Dedifferentiated amniotic fluid mesenchymal stem cell (primary cell): ENCODE data around the gene PRRC2A.

Source experiments
- DNase-seq: peaks from one replicate; pipeline ENCODE4 v3.0.0-alpha.2; 2016; ENCODE audit errors: extremely low spot score

The PRRC2A gene

GRCh38 chr6:31624070-31624469 lies 3.6 kb downstream of the PRRC2A start:
- DNase-seq = no peak

DNA sequence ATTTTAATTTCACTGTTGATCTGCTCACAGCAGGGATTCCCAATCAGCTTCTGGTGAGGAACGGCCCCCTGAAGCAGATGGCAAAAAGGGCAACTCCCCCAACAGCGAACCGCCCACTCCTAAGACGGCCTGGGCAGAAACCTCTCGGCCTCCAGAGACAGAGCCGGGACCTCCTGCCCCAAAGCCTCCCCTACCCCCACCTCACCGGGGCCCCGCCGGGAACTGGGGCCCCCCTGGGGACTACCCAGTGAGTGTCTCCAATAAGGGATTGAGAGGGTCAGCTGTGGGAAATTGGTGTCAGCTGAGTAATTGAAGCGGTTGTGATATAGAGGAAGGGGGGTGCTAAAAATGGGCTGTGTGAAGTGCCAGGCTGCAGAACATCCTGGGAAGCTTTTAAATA lies 6.4 kb downstream of the PRRC2A start:
- DNase-seq = no peak

DNA sequence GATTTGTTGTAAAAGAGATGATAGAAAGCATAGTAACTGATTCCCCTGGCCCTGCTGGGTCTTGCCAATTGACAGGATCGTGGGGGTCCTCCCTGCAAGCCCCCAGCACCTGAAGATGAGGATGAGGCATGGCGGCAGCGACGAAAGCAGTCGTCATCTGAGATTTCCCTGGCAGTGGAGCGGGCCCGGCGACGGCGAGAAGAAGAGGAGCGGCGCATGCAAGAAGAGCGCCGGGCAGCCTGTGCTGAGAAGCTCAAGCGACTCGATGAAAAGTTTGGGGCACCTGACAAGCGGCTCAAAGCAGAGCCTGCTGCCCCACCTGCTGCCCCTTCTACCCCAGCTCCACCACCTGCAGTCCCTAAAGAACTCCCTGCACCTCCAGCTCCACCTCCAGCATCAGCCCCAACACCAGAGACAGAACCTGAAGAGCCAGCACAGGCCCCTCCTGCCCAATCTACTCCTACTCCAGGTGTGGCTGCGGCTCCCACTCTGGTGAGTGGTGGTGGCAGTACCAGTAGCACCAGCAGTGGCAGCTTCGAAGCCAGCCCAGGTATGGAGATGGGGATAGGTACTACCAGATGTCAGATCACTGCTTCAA lies 7.3 kb downstream of the PRRC2A start:
- no peak for DNase-seq

- no peak for DNase-seq
Measured at GRCh38 chr6:31629014-31629413, 8.5 kb downstream of the PRRC2A start.

GRCh38 chr6:31630177-31630934 lies 9.8 kb downstream of the PRRC2A start:
- no peak for DNase-seq

GRCh38 chr6:31631209-31631608 lies 10.7 kb downstream of the PRRC2A start:
- no peak for DNase-seq

GRCh38 chr6:31631681-31632278 lies 11.3 kb downstream of the PRRC2A start:
- DNase-seq = no peak

DNA sequence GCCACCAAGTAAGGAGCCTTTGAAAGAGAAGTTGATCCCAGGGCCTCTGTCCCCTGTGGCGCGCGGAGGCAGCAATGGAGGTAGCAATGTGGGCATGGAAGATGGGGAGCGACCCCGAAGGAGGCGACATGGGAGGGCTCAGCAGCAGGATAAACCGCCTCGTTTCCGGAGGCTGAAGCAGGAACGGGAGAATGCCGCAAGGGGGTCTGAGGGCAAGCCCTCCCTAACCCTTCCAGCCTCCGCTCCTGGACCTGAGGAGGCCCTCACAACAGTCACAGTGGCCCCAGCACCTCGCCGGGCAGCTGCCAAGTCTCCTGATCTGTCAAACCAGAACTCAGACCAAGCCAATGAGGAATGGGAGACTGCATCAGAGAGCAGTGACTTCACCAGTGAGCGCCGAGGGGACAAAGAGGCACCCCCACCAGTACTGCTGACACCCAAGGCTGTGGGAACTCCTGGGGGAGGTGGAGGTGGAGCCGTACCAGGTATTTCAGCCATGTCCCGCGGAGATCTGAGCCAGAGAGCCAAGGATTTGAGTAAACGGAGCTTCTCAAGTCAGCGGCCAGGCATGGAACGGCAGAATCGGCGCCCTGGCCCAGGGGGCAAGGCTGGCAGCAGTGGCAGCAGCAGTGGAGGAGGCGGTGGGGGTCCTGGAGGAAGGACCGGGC lies 11.9 kb downstream of the PRRC2A start:
- no peak for DNase-seq

DNA sequence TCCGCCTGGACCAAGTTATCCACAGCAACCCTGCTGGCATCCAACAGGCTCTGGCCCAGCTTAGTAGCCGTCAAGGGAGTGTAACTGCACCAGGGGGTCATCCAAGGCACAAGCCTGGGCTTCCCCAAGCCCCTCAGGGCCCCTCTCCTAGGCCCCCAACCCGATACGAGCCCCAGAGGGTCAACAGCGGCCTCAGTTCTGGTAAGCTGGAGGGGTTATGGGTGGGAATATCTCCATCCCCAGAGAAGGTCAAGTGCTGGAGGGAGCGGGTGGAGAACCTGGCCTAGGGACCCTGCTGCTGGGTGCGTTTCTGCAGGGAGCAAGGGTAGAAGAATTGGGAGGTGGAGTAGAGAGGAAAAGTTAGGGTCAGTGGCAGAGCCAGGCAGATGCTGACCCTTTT lies 12.9 kb downstream of the PRRC2A start:
- DNase-seq = no peak

DNA sequence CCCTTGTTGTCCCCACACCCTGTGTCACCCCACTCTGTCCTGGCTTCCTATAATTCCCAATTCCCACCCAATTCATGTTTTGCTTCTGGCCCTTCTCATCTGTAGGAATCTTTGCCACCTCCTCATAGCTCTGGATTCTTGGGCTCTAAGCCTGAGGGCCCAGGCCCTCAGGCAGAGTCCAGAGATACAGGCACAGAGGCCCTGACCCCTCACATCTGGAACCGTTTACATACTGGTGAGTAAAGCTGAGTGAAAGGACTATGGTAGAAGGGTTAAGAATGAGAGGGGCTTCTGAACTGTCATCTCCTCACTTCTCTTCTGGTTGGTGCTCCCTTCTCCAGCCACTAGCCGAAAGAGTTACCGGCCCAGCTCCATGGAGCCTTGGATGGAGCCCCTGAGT lies 13.6 kb downstream of the PRRC2A start:
- DNase-seq = no peak

GRCh38 chr6:31634969-31635575 lies 14.6 kb downstream of the PRRC2A start:
- no peak for DNase-seq

DNA sequence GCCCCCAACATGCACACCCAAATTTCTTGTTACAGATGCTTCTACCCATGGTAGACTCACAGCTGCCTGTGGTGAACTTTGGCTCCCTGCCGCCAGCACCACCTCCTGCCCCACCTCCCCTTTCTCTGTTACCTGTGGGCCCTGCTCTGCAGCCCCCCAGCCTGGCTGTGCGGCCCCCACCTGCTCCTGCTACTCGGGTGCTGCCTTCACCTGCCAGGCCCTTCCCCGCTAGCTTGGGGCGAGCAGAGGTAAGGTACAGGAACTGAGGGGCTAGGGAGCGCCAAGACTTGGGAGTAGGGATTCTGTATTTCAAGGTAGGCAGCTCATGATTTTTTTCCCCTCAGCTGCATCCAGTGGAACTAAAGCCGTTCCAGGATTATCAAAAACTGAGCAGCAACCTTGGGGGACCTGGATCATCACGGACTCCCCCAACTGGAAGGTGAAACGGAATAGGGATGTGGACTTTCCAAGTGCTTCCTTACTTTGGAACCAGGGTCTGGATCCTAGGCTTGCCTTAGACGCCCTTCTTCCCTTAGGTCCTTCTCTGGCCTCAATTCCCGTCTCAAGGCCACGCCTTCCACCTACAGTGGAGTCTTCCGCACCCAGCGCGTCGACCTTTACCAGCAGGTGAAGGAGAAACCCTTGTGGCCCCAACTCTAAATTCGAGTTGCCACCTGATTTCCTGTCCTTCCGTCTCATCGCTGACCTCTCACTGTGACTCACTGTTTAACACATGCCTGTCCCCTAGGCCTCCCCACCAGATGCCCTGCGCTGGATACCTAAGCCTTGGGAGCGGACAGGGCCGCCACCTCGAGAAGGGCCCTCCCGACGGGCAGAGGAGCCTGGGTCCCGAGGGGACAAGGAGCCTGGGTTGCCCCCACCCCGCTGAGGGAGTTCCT lies 16.4 kb downstream of the PRRC2A start:
- DNase-seq = no peak

DNA sequence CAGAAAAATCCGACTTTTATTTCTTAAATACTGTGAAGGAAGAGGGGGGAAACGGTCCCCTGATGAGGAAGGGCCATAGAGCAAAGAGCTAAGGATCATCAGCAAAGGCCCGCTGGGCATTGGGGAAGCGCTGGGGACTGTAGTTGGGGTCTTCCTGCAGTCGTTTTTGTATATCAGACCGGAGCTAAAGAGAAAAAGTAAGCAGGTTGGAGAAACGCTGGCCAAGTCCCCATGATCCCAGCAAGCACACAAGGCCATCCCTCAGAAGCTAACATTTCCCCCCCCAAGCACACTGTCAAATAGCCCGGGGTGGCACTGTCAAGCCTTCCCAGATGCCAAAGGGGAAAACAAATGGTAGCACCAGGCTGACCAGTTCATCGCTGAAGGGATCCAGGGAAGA lies 18.5 kb downstream of the PRRC2A start:
- no peak for DNase-seq

GRCh38 chr6:31639449-31639861 lies 18.9 kb downstream of the PRRC2A start:
- DNase-seq = no peak

GRCh38 chr6:31640612-31641011 lies 20.1 kb downstream of the PRRC2A start:
- no peak for DNase-seq

- DNase-seq = no peak
Measured at GRCh38 chr6:31641370-31641769, 20.9 kb downstream of the PRRC2A start.

GRCh38 chr6:31642798-31643570 lies 22.5 kb downstream of the PRRC2A start:
- no peak for DNase-seq

DNA sequence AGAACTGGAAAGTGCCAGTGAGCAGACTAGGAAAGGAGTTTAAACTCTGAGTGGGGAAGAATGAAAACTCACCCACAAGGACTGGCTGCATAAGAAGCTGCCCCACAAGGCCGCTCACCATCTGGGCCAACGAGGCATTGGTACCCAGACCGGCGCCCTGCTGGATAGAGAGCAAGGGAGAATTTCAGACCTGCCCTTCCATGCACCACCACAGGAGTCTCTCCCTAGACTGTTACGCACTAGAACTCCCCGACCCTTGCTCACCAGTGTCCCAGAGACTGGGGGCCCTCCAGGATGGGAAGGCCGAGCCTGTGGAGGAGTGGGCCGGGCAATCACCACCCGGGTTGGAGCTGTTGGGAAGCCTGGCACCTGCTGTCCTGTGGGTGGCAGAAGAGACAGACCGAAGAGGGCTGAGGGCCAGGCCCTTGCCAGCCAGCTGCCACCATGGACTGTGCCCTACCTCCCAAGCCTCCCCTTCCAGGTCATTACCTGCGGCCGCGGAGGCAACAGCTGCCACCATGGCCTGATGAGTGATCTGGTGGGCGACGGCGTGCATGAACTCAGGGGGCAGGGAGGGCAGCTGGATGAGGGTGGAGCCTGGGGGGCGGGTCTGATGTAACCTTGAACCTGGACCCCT lies 23.4 kb downstream of the PRRC2A start:
- no peak for DNase-seq

DNA sequence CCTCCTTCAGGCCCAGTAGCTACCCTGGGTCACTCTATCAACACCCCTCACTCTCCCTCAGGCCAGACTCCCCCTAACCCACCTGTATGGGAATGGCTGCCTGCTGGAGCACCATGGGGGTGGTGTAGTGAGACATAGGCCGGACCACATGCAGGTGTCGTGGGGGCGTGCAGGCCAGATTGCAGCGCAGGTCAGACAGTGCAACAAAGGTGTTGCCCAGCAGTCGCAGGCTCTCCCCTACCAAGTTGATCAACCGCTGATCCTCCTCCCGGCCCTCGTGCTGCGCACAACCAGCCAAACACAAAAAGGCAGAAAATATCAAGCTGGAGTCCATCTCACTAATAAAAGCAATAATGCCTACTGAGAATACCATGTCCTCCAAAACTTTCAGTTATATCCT lies 24.8 kb downstream of the PRRC2A start:
- no peak for DNase-seq

GRCh38 chr6:31651602-31652191 lies 31.2 kb downstream of the PRRC2A start:
- peak; percentile 71 for DNase-seq
